HG03520 (cell line): Measurements from ENCODE around the gene PRAMEF11.
"Not testable (repeated sequence)": the region's sequence is repeated elsewhere in the genome, so short reads cannot be mapped to it uniquely, and the experiment has no call there.

Source experiments
- ATAC-seq: cut with Tn5 transposase; IDR thresholded peaks from one replicate; pipeline ENCODE4 v1.9.1; 2021; ENCODE audit warnings: mild to moderate bottlenecking, moderate library complexity; ENCODE audit not compliant: unreplicated experiment

PRAMEF11 gene

DNA sequence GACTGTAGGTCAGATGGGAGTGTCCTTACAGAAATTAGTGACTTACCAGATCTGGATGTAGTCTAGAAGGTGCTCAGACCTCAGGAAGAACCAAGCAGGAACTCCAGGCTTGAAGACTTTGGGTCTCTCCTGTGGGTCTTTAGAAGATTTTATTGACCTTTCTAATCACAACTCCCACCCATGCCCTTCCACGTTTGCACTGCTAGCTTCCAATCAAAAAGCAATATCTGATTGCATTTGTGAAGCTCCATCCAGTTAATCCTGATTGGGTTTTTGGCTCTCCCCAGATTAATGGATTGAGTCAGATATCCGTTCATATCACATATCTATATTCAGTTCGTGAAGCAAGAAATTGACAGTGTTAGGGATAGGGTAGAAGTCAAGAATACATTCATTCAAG lies at the start of gene PRAMEF11:
Gene PRAMEF11 (minus strand): TSS at position 101 of the 400 bp plus-strand sequence. CDS start 2,621 bp downstream, outside the sequence.
- not testable (repeated sequence) for ATAC-seq

DNA sequence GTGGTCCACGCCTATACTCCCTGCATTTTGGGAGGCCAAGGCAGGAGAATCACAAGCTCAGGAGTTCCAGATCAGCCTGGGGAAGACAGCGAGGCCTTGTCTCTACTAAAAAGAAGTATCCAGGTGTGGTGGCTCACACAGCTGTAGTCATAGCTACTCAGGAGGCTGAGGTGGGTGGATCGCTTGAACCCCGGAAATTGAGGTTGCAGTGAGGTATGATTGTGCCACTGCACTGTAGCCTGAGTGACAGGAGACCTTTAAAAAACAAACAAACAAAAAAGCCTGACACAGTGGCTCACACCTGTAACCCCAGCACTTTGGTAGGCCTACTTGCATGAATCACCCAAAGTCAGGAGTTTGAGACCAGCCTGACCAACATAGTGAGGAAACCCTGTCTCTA lies 47.2 kb upstream of the PRAMEF11 start:
- not testable (repeated sequence) for ATAC-seq

GRCh38 chr1:12863131-12863880 lies 32.1 kb upstream of the PRAMEF11 start:
- ATAC-seq = not testable (repeated sequence)

GRCh38 chr1:12856786-12857185 lies 25.6 kb upstream of the PRAMEF11 start, which contains the start of gene PRAMEF2:
TSS of gene PRAMEF2 (plus strand) at chr1:12857086. CDS start at chr1:12859010, 1,924 bp downstream.
- ATAC-seq = not testable (repeated sequence)

- no peak for ATAC-seq
Measured at GRCh38 chr1:12851779-12852178, 20.6 kb upstream of the PRAMEF11 start.

DNA sequence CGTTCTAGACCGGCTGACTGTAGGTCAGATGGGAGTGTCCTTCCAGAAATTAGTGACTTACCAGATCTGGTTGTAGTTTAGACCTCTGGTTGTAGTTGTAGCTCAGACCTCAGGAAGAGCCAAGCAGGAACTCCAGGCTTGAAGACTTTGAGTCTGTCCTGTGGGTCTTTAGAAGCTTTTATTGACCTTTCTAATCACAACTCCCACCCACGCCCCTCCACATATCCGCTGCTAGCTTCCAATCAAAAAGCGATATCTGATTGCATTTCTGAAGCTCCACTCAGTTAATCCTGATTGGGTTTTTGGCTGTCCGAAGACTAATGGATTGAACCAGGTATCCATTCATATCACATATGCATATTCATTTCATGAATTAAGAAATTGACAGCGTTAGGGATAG lies 17.4 kb upstream of the PRAMEF11 start, which contains the start of gene HNRNPCL1:
Gene HNRNPCL1 (minus strand): TSS at position 101 of the 400 bp plus-strand sequence. CDS start 431 bp downstream, outside the sequence.
- not testable (repeated sequence) for ATAC-seq

DNA sequence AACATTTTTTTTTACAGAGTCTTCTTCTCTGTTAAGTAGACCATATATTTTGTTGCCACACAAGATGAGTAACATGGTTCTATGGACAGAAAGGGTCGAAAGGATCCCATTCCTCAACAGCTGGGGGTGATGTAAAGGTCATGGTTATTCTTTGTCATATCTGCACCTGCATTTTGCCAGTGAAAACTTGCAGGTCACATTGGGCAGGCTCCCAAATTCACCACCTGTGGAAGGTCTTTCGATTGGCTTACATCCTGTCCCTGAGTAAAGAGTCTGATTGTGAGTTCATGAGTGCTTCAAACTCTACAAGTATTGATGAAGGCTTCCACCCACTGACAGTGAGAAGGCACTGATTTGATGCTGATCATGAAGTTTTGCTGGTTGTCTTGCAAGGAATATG lies 2.0 kb upstream of the PRAMEF11 start:
- not testable (repeated sequence) for ATAC-seq

DNA sequence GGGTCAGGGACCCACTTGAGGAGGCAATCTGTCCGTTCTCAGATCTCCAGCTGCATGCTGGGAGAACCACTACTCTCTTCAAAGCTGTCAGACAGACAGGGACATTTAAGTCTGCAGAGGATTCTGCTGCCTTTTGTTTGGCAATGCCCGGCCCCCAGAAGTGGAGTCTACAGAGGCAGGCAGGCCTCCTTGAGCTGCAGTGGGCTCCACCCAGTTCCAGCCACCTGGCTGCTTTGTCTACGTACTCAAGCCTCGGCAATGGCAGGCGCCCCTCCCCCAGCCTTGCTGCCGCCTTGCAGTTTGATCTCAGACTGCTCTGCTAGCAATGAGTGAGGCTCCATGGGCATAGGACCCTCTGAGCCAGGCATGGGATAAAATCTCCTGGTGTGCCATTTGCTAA lies 12.1 kb downstream of the PRAMEF11 start:
- not testable (repeated sequence) for ATAC-seq

- no peak for ATAC-seq
Measured at GRCh38 chr1:12811409-12811784, 19.8 kb downstream of the PRAMEF11 start.

GRCh38 chr1:12810691-12811408 lies 20.4 kb downstream of the PRAMEF11 start:
- ATAC-seq = no peak

DNA sequence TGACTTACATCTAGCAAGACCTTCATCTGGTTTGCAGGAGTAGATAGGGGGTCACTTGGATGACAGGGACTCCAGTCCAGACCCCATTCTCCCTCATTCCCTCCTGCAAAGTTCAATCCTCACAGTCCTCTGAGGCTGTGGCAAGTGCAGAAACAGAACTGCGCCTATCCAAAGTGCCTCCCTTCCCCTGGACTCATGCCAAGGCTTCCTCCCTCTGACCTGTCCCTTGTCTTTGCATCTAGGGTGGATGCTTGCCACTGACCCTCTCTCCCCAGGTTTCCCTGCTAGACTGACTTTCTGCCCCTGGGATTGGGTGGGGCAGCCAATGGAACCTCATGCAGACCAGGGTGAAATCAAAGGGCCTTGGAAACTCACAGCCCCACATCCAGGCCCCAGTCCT lies 21.3 kb downstream of the PRAMEF11 start:
- no peak for ATAC-seq

GRCh38 chr1:12799730-12800129 lies 31.5 kb downstream of the PRAMEF11 start:
- no peak for ATAC-seq

- ATAC-seq = no peak
Measured at GRCh38 chr1:12798911-12799310, 32.3 kb downstream of the PRAMEF11 start.

GRCh38 chr1:12791097-12791496 lies 40.1 kb downstream of the PRAMEF11 start, which contains the start of gene PRAMEF1:
TSS of gene PRAMEF1 (plus strand) at chr1:12791397. CDS start at chr1:12793228, 1,831 bp downstream.
- not testable (repeated sequence) for ATAC-seq

DNA sequence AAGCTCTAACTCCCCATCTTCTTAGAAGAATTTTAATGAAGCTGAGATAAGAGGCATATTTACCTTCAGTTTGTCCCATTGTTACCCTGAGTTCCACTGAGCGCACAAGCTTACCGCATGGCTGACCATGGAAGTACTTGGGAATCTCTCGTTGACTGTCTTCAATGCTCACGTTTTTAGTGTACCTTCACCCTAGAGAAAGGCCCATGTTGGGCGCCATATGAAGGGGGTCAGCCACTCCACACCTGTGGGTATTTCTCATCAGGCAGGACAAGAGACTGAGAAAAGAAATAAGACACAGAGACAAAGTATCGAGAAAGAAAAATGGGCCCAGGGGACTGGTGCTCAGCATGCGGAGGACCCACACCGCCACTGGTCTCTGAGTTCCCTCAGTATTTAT lies 46.5 kb downstream of the PRAMEF11 start:
- ATAC-seq = not testable (repeated sequence)

DNA sequence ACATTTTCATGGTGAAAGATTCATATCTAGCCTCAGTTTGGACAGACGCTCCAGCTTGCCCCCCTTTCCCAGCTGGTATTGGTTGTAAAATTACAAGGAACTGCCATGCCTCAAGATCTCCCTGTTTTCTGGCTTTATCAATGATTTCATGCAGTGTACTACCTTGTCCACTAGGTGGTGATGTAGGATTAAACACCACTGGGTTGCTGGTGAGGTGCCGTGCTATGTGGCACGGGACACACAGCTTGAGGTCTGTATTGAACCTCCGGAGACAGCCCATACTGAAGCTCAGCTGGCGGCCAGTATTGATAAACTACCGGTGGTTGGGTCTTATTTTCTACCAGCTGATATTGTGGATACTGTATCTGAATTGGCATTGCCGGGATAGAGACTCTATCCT lies 47.4 kb downstream of the PRAMEF11 start:
- not testable (repeated sequence) for ATAC-seq

GRCh38 chr1:12781488-12781887 lies 49.7 kb downstream of the PRAMEF11 start:
- not testable (repeated sequence) for ATAC-seq

GRCh38 chr1:12778907-12779306 lies 52.3 kb downstream of the PRAMEF11 start:
- ATAC-seq = no peak

GRCh38 chr1:12778061-12778460 lies 53.1 kb downstream of the PRAMEF11 start:
- no peak for ATAC-seq

GRCh38 chr1:12776801-12777557 lies 54.2 kb downstream of the PRAMEF11 start:
- no peak for ATAC-seq

GRCh38 chr1:12775443-12775842 lies 55.8 kb downstream of the PRAMEF11 start:
- no peak for ATAC-seq
